Neural cell (in vitro differentiated cells): ENCODE results near the gene TNS3.

ENCODE experiments used
- EP300 ChIP-seq: fragments of 450-650 bp; conservative IDR thresholded peaks from 2 replicates; pipeline ENCODE4 v1.6.1; 2014; ENCODE audit warnings: antibody characterized with exemption, mild to moderate bottlenecking, moderate library complexity; ENCODE audit not compliant: poor library complexity, severe bottlenecking
- EZH2 ChIP-seq: fragments of 200-600, 300-800 bp; shearing (Covaris generic), sonication (generic); IDR thresholded peaks from 2 replicates; pipeline ENCODE4 v1.6.1; 2014; ENCODE audit warnings: antibody characterized with exemption, low read length, borderline replicate concordance, mild to moderate bottlenecking; ENCODE audit not compliant: insufficient read depth, poor library complexity, severe bottlenecking
- MXI1 ChIP-seq: fragments of 450-650 bp; conservative IDR thresholded peaks from 2 replicates; pipeline ENCODE4 v1.6.1; 2014; ENCODE audit warnings: antibody characterized with exemption, mild to moderate bottlenecking; ENCODE audit not compliant: poor library complexity, severe bottlenecking
- POLR2AphosphoS5 ChIP-seq: IDR thresholded peaks from 2 replicates; pipeline ENCODE4 v1.6.1; 2012
- RAD21 ChIP-seq: fragments of 450-650 bp; conservative IDR thresholded peaks from 2 replicates; pipeline ENCODE4 v1.6.1; 2014; ENCODE audit warnings: antibody characterized with exemption, mild to moderate bottlenecking, moderate library complexity
- SMC3 ChIP-seq: fragments of 450-650 bp; conservative IDR thresholded peaks from 2 replicates; pipeline ENCODE4 v1.6.1; 2014; ENCODE audit warnings: antibody characterized with exemption, mild to moderate bottlenecking, moderate library complexity; ENCODE audit not compliant: poor library complexity
- TAF1 ChIP-seq: IDR thresholded peaks from 2 replicates; pipeline ENCODE4 v1.6.1; 2012; ENCODE audit warnings: low read depth
- TF ChIP-seq, protein P1 (sequence below): fragments of 450-650 bp; IDR thresholded peaks from 2 replicates; pipeline ENCODE4 v1.5.1; 2014; ENCODE audit warnings: antibody characterized with exemption, mild to moderate bottlenecking, moderate library complexity; ENCODE audit not compliant: poor library complexity, severe bottlenecking
- TF ChIP-seq, protein P2 (sequence below): IDR thresholded peaks from 2 replicates; pipeline ENCODE4 v1.6.1; 2012; ENCODE audit warnings: borderline replicate concordance

DNA sequence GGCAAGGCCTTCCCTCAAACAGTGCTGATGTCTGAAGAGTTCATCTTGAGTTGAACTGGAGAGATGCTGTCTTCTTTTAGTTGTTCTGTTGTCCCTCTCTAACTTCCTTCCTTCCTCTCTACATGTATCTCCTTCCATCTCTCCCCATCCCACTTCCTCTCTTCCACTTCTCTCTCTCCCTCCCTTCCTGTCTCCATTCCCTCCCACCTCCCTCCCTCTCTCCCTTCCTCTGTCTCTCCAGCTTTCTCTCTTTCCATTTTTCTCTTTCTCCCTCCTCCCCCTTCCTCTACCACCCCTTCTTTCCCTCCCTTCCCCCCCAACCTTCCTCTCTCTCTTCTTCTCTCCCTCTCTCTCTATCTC is 40.7 kb upstream of the TNS3 start:
- TF ChIP-seq, protein P1, sequence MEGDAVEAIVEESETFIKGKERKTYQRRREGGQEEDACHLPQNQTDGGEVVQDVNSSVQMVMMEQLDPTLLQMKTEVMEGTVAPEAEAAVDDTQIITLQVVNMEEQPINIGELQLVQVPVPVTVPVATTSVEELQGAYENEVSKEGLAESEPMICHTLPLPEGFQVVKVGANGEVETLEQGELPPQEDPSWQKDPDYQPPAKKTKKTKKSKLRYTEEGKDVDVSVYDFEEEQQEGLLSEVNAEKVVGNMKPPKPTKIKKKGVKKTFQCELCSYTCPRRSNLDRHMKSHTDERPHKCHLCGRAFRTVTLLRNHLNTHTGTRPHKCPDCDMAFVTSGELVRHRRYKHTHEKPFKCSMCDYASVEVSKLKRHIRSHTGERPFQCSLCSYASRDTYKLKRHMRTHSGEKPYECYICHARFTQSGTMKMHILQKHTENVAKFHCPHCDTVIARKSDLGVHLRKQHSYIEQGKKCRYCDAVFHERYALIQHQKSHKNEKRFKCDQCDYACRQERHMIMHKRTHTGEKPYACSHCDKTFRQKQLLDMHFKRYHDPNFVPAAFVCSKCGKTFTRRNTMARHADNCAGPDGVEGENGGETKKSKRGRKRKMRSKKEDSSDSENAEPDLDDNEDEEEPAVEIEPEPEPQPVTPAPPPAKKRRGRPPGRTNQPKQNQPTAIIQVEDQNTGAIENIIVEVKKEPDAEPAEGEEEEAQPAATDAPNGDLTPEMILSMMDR, result no peak
- TF ChIP-seq EP300, result no peak
- TF ChIP-seq EZH2, result no peak
- TF ChIP-seq MXI1, result no peak
- TF ChIP-seq SMC3, result no peak
- no peak for TF ChIP-seq TAF1
- no peak for TF ChIP-seq POLR2AphosphoS5
- TF ChIP-seq, protein P2, sequence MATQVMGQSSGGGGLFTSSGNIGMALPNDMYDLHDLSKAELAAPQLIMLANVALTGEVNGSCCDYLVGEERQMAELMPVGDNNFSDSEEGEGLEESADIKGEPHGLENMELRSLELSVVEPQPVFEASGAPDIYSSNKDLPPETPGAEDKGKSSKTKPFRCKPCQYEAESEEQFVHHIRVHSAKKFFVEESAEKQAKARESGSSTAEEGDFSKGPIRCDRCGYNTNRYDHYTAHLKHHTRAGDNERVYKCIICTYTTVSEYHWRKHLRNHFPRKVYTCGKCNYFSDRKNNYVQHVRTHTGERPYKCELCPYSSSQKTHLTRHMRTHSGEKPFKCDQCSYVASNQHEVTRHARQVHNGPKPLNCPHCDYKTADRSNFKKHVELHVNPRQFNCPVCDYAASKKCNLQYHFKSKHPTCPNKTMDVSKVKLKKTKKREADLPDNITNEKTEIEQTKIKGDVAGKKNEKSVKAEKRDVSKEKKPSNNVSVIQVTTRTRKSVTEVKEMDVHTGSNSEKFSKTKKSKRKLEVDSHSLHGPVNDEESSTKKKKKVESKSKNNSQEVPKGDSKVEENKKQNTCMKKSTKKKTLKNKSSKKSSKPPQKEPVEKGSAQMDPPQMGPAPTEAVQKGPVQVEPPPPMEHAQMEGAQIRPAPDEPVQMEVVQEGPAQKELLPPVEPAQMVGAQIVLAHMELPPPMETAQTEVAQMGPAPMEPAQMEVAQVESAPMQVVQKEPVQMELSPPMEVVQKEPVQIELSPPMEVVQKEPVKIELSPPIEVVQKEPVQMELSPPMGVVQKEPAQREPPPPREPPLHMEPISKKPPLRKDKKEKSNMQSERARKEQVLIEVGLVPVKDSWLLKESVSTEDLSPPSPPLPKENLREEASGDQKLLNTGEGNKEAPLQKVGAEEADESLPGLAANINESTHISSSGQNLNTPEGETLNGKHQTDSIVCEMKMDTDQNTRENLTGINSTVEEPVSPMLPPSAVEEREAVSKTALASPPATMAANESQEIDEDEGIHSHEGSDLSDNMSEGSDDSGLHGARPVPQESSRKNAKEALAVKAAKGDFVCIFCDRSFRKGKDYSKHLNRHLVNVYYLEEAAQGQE, result no peak
- no peak for TF ChIP-seq RAD21
